NCI-H2227 (cell line): ENCODE results near the gene HMGXB3.
"Not testable (repeated sequence)": the region's sequence is repeated elsewhere in the genome, so short reads cannot be mapped to it uniquely, and the experiment has no call there.

Experiments
- DNase-seq: peaks from one replicate; lab custom pipeline; 2025; ENCODE audit not compliant: unreplicated experiment; lab: John Stamatoyannopoulos, UW

The HMGXB3 gene

GRCh38 chr5:150021491-150022157 is 21.1 kb downstream of the HMGXB3 start:
- DNase-seq = no peak

DNA sequence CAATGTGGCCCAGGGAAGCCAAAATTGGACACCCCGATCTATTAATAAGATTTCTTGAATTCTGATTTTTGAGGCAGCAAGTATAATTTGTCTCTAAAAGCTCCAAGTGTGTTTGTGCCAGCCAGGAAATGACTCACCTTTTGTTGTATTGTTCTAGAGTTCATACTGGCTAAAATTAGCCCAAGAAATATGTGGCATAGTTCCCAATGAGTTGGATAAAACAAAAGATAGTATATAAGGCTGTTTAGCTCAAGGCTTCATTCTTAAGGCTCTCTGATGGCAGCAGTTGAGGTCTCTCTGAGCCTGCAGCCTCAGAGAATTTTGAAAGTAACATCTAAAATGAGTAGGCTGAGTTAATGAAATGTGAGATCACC is 21.6 kb downstream of the HMGXB3 start:
- no peak for DNase-seq

GRCh38 chr5:150022681-150023080 is 22.1 kb downstream of the HMGXB3 start:
- no peak for DNase-seq

DNA sequence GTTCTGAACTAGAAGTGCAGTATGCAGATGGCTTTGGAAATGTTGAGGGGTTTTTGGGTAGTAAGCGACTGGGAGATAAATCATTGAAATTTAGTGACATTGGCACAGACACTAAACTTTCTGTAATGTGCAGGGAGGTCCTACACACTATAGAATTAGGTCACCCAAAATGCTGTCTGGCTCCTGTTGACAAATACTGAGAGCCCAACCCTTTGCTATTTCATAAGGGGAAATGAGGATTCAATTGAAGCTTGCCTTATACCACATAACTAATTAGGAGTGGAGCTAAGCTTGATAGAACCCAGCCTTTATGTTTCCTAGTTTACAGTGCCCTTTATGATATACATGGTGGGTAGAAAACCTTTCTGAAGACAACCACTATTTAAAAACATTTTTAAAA is 22.6 kb downstream of the HMGXB3 start:
- no peak for DNase-seq

- no peak for DNase-seq
These were observed 23.9 kb downstream of the HMGXB3 start for GRCh38 chr5:150024346-150024984.

DNA sequence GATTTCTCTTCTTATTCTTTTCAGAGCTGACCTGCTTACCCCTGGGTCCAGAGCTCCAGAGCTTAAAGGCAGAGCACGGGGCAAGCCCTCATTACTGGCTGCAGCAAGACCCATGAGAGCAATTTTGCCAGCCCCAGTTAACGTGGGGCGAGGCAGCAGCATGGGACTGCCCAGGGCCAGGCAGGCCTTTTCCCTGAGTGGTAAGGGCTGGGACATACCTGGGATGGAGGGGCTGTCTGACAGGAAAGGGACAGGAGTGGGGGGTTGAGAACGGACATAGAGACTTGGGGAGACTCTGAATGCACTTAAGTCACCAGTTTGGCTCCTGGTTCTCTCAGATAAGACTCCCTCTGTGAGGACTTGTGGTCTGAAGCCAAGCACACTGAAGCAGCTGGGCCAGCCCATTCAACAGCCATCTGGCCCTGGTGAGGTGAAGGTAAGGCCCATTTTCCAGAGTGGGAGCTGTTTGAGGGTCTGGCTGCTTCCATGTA is 26.2 kb downstream of the HMGXB3 start:
- no peak for DNase-seq

- DNase-seq = not testable (repeated sequence)
These were observed 27.5 kb downstream of the HMGXB3 start for GRCh38 chr5:150028047-150028446.

GRCh38 chr5:150033334-150033733 is 32.8 kb downstream of the HMGXB3 start:
- no peak for DNase-seq

DNA sequence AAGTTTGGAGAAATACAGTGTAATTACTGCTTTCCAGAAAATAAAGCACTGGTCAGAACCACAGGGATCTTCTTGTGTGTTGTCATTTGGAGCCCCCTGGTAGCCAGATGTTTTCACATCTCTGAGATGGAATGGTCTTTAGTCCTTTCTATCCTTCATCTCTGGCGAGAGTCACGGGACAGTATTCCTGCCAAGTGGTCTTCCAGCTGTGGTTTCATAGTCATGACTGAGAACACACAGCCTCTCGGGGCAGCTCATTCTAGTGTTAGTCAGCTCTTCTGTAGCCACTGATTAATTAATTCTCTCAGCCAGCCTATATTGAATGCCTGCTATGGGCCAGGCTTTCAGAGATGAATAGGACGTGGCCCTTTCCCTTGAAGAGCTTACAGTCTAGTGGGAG is 34.1 kb downstream of the HMGXB3 start:
- DNase-seq = no peak

DNA sequence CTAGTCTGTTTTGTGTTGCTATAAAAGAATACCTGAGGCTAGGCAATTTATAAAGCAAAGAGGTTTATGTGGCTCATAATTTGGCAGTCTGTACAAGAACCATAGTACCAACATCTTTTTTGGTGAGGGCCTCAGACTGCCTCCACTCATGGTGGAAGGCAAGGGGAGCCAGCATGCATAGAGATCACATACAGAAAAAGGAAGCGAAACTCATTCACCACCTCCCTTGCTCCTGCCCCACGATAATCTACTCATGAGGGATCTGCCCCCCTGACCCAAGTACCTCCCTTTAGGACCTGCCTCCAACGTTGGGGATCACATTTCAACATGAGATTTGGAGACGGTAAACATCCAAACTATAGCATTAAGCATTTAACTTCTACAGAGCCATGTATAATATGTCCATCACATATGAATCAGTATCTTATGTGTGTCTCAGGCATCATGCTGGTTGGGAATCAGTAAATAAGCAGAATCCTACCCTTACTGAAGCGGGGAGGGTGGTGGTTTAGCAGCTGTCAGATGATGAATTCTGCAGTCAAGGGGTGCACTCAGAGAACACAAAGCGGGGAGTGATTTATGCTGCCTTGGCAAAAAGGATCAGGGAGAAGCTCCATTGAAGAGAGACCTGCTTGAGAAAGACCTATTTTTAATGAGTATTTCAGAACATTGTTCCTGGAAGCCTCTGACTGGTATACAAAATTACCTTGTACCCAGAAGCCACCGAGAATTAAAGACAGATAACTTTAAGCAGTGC is 34.8 kb downstream of the HMGXB3 start:
- no peak for DNase-seq

- no peak for DNase-seq
These were observed 36.0 kb downstream of the HMGXB3 start for GRCh38 chr5:150036513-150036912.

- DNase-seq = no peak
These were observed 38.0 kb downstream of the HMGXB3 start for GRCh38 chr5:150038547-150038946.

GRCh38 chr5:150042459-150042858 is 41.9 kb downstream of the HMGXB3 start:
- DNase-seq = no peak

DNA sequence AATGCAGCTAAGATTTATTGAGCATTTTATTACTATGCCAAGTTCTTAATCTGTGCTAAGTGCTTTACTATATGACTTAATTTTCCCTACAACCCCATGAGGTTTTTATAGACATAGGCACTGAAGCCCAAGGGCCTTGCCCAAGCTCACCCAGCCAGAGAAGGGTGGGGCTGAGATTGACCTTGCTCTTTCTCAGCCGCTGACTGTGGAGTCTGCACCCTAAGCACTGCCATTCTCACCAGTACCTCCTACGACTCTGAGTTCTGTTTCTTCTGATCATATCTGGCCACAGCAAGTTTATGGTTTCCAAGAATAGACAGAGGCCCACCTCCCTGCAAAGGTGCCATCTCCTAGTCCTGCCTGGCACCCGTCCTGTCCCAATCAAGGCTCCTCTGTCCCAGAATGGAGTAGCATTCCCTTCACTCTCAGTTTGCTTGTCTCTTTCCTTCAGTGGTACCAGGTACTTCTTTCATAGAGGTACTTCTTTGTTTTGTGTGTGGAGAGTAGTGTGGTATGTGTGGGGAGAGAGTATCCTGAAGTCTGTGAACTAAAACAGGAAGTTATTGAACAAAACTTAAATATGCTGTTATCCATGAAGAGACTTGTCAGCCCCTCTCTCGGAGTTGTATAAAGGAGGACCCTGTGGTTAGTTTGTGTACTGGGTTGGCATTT is 43.3 kb downstream of the HMGXB3 start:
- no peak for DNase-seq

DNA sequence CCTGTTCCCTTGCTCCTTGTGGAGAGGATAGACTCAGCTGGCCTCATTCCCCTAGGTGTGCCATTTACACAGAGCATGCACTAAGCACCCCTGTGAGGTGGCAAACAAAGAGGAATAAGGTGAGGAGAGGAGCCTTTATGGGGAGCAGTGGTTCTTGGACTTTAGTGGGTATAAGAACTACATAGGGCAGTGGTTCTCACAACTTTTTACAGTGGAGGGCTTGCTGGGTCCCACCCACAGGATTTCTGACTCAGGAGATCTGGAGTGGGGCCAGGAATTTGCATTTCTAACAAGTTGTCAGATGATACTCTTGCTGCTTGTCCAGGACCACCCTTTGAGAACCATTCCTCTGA is 43.8 kb downstream of the HMGXB3 start:
- no peak for DNase-seq

DNA sequence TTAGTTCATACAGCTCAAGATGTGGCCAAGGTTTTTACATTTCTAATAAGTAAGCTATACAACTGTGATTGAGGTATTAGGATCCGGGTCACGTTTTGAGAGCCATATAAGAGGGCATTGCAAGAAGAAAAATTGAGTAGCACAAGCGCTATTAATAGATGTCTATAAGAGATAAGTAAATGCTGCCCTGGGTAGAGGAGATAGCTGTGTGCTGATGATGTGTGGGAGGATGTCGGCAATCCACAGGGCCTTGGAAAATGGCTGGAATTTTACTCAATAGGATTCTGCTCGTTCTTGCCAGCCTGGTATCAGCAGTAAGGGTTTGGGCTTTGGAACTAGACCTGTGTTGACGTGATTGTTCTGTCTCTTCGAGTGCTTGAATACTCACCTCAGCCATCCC is 44.2 kb downstream of the HMGXB3 start:
- DNase-seq = no peak

- DNase-seq = no peak
These were observed 45.0 kb downstream of the HMGXB3 start for GRCh38 chr5:150045549-150045948.

DNA sequence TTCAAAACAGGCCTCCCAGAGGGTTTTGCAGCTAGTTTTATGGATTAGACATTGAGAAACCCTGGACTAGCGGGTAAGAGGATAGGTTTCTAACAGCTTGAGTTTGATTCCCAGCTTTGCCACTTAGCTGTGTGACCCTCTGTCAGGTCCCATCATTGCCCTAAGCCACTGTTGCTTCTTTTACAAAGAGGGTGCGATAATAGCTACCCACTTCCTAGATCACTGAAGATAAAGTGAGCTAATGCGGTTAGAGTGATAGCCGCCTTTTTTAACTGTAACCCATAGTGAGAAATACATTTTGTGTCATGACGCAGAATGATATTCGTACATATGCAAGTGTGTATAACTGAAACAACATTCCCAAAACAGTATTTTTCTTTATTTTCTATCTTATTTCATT is 45.5 kb downstream of the HMGXB3 start:
- no peak for DNase-seq

DNA sequence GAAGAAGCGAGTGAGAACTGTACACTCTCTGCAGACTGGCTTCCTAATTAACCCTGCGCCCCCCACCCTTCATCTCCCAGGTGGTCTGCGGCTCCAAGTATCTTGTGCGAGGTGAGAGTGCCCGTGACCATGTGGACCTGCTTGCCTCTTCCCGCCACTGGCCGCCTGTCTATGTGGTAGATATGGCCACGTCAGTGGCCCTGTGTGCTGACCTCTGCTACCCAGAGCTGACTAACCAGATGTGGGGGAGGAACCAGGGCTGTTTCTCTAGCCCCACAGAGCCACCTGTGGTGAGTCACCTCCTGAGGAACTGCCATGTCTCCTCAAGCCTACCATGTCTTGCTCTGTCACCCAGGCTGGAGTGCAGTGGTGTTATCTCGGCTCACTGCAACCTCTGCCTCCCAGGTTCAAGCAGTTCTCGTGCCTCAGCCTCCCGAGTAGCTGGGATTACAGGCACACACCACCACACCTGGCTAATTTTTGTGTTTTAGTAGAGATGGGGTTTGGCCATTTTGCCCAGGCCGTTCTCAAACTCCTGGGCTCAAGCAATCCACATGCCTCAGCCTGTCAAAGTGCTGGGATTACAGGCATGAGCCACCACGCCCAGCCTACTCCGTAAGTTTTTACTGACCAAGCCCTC is 49.8 kb downstream of the HMGXB3 start:
- DNase-seq = not testable (repeated sequence)

DNA sequence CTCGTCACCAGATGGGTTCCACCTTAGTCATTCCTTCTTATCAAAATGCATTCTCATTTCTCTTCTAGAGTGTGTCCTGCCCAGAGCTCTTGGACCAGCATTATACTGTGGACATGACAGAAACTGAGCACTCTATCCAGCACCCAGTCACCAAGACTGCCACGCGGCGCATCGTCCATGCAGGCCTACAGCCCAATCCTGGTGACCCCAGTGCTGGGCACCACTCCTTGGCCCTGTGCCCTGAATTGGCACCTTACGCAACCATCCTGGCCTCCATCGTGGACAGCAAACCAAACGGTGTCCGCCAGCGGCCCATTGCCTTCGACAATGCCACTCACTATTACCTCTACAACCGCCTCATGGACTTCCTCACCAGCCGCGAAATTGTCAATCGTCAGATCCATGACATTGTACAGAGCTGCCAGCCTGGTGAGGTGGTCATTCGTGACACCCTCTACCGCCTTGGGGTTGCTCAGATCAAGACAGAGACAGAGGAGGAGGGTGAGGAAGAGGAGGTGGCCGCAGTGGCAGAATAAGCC is 51.2 kb downstream of the HMGXB3 start:
- no peak for DNase-seq
